ENCODE measurements around the gene SRRM5.
A peak's percentile ranks its signal among the peaks of the same experiment; 100 is the strongest.

The SRRM5 gene

GRCh38 chr19:43651758-43652545 is 40.1 kb downstream of the SRRM5 start:
- peak overlapping the region; percentile 40; the same call in 1 of the 2 replicates for H3K27ac ChIP-seq
- no peak for TF ChIP-seq ZFX (IDR thresholded peaks at IDR 0.05; ENCODE audit: borderline replicate concordance)
- TF ChIP-seq, protein P1, sequence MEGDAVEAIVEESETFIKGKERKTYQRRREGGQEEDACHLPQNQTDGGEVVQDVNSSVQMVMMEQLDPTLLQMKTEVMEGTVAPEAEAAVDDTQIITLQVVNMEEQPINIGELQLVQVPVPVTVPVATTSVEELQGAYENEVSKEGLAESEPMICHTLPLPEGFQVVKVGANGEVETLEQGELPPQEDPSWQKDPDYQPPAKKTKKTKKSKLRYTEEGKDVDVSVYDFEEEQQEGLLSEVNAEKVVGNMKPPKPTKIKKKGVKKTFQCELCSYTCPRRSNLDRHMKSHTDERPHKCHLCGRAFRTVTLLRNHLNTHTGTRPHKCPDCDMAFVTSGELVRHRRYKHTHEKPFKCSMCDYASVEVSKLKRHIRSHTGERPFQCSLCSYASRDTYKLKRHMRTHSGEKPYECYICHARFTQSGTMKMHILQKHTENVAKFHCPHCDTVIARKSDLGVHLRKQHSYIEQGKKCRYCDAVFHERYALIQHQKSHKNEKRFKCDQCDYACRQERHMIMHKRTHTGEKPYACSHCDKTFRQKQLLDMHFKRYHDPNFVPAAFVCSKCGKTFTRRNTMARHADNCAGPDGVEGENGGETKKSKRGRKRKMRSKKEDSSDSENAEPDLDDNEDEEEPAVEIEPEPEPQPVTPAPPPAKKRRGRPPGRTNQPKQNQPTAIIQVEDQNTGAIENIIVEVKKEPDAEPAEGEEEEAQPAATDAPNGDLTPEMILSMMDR (IDR thresholded peaks at IDR 0.05) = peak; percentile 87

- TF ChIP-seq ZFX (IDR thresholded peaks at IDR 0.05; ENCODE audit: borderline replicate concordance) = no peak
- TF ChIP-seq, protein P1 (IDR thresholded peaks at IDR 0.05) = peak; percentile 62
- no peak overlapping the region; the same call in 1 of the 2 replicates for H3K27ac ChIP-seq
Observed at GRCh38 chr19:43652546-43652874, 40.6 kb downstream of the SRRM5 start.

GRCh38 chr19:43656436-43656835 is 44.5 kb downstream of the SRRM5 start:
- no peak overlapping the region for H3K27ac ChIP-seq
- no peak for TF ChIP-seq ZFX (IDR thresholded peaks at IDR 0.05; ENCODE audit: borderline replicate concordance)
- TF ChIP-seq, protein P1 (IDR thresholded peaks at IDR 0.05) = no peak

DNA sequence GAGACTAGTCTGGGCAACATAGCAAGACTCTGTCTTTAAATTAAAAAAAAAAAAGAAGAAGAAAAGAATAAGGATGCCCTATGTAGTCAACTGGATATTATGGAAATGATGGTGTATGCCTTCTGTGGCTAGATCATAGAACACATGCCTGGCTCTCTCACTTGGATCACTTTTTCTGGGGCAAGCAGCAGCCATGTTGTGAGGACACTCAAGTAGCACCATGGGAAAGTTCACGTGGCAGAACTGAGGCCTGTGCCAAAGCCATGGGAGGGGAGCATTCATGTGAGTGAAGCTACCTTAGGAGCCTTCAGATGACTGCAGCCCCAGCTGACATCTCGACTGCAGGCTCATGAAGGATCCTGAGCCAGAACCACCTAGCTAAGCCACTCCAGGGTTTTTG is 46.1 kb downstream of the SRRM5 start:
- TF ChIP-seq ZFX (IDR thresholded peaks at IDR 0.05; ENCODE audit: borderline replicate concordance) = no peak
- TF ChIP-seq, protein P1 (IDR thresholded peaks at IDR 0.05) = no peak

DNA sequence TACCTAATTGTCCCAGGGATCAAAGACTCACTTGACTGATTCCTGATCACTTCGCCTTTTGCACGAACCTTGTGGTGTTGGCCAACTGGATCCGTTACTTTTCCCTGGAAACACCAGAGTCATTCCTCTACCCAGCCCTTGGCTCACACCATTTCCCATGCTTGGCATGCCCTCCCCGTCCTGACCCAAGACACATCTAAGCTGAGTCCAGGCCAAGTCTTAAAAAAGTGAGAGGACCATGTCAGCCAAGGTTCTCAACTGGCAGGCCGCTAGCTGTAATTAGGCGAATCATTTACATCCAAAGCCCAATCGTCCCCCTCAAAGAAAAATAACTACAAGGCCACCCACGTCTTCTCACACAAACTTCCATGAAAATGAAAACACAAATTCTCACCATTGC is 46.6 kb downstream of the SRRM5 start:
- no peak overlapping the region for H3K27ac ChIP-seq
- TF ChIP-seq, protein P1 (IDR thresholded peaks at IDR 0.05) = no peak

More for the DNA sequence above, 46.1 kb downstream of the SRRM5 start:
- no peak overlapping the region for H3K27ac ChIP-seq

- H3K27ac ChIP-seq = no peak overlapping the region
- TF ChIP-seq ZFX (IDR thresholded peaks at IDR 0.05; ENCODE audit: borderline replicate concordance) = no peak
Observed at GRCh38 chr19:43660301-43660970, 48.5 kb downstream of the SRRM5 start.

GRCh38 chr19:43660971-43661360 is 49.1 kb downstream of the SRRM5 start:
- H3K27ac ChIP-seq = no peak overlapping the region
- TF ChIP-seq, protein P1 (IDR thresholded peaks at IDR 0.05) = no peak
- TF ChIP-seq ZFX (IDR thresholded peaks at IDR 0.05; ENCODE audit: borderline replicate concordance) = no peak

All from 22Rv1 (cell line).